Medulla oblongata (tissue), 1 donor: Measurements from ENCODE around the gene DLG2.
"Not testable (repeated sequence)": the region's sequence is repeated elsewhere in the genome, so short reads cannot be mapped to it uniquely, and the experiment has no call there.

Experiments
- DNase-seq: peaks from one replicate; pipeline ENCODE4 v3.0.0-alpha.2; 2015; ENCODE audit errors: extremely low spot score

Gene DLG2

DNA sequence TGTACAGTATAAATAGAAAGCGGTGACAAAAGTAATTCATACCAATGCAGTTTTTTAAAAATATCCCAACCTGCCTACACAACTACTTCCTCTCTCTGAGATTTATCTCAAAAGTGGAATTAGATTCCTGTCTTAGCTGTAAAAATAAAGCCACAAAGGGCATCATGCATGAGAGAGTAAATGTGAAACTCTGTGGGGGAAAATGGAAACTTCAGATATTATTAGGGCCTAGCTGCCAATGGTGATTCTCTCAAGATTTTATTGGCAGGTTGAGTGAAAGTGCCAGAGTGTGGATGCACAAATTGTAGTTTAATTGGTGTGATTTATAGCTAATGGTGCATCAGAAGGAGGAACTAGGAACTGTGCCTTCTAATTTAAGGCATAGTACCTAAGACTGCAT is 1984.0 kb downstream of the DLG2 start:
- no peak for DNase-seq

DNA sequence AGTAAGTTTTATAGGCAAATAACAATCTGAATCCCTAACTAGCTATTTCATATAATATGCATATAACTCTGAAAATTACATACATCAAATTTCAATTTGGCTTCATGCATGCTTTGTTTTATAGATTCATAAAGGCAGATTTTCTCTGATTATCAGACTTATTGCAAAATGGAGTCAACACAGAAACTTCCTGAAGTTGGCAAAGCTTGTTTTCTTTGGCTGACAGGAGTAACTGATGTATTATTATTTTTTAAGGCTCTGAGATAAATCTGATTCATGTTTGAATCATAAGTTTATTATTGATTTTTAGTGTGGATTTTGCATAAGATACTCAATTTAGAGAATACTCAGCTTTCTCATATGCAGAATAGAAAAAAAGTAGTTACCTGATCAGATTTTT is 1984.6 kb downstream of the DLG2 start:
- DNase-seq, result no peak

DNA sequence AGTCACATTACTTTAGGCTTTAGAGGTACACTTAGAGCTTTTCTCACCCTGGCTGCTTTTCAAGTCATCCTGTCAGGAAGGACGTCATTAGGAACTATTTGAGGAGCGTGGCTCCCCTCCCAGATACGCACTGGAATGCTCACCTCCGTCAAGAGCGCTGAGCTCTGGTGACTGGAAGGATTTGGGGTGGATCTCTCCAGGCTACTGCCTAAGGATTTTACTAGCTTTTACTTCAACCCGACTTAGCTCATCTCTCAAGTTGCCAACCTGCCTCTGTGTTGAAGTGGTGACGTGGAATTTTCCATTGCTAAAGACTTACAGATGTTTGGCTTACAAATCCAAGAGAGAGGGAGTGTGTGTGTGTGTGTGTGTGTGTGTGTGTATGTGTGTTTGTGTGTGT is 1985.6 kb downstream of the DLG2 start:
- DNase-seq, result no peak

DNA sequence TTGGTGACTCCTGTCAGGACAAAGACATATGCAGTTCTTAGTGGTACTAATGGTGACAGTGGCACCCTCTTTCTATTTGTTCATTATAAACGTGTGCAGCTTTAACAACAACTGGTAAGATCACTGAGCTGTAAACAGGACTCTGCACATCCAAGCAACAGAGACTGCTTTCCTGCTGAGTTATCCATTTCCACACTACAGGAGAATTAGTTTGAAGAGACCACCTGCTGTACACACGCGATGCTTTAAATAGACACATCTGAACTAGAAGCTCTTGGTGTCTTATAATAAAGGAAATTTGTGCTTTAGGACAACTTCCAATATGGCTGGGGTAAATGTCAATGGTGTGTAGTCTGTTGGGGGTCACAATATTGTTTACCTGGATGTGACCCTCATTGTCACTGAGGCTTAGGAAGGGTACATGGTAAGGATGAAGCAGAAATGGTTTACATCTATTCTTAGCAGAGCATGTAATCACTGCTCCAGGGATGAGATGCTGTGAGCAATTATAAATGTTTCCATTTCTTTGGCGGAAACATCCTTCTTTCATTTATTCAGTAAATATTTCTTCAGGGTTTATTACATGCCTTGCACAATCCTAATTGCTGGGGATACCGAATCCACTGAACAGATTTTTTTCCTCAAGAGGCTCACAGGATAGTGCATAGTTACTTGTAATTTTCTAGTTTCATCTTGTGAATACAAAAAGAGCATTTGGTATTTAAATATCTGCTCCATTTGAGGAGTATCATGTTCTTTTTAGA is 1987.0 kb downstream of the DLG2 start:
- no peak for DNase-seq

DNA sequence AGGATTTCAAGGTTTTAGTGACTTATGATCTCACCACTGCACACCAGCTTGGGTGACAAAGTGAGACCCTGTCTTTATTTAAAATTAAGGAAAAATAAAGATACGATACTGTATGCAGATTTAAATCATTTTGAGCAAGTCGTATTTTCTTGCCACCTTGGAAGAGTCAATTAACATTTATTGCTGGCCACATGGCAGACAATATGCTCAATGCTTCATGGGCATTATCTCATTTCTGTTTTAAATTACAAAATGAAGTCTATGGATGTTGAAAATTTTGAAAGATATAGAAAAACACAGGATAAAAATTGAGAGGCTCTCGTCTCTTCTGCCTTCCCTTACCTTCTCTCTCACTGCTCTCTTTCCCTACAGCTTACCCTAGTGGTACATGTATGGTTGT is 1992.0 kb downstream of the DLG2 start:
- DNase-seq, result no peak

DNA sequence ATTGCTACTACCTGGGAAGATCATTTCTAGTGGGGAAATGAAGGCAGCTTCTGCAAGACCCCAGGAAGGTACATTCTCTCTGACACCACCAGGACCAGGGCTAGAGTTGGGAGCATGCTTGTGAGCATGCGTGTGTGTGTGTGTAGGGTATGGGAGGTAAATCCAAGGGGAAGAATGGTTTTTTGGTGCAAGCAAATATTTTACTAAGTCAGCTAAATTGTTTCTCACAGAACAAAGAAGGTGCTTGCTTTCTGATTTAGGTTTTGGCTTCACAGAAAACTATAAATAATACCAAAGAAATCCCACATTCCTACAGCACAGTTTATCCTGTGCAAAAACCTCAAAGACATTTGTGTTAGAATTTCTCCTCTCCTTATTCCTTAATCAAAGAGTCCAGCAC is 1996.9 kb downstream of the DLG2 start:
- no peak for DNase-seq

DNA sequence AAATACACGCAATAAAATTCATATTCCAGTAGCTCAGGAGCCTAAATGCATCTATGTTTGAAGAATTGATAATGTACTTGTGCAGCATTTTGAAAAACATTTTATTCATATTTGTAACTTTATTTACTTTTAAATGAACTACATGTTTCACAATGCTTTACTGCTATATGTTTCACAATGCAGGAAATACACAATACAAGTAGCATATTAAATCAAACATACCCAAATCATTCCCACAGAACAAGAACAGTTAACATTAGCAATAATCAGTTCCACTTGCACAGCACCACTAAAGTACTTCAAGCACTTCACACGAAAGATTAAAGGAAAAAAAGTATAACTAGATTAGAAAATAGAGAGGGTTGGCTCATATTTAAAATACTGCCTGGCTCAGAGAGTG is 1997.4 kb downstream of the DLG2 start:
- DNase-seq, result no peak

DNA sequence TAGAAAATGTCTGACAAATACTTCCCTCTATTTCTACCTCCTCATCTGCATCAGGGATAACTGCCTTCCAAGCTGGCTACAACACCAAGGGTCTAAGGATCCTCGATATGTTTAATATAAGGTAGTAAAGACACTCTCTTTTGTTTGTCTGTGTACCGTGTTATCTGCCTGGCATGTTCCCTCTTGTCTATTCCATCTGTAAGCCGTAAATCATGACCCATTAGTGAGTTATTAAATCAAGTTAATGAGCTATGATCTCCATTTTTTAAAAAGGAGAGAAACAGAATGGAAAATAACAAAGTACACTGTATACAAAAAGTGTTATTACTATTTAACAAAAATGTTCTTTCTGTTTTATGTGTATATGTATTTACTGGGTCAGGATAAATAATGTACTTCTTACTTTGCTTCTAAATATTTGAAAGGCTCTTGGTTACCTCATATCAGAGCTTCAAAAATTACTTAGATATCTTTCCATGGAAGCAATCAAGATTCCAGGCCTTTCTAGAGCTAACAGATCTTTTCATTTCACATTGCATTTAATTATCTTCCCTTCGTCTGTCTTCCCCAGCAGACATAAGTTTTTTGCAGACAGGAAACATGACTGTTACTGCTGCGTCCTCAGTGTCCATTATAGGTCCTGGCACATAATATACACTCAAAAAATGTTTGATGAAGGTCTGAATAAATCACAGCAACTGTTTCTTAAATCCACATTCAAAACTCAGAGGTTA is 1998.4 kb downstream of the DLG2 start:
- no peak for DNase-seq

DNA sequence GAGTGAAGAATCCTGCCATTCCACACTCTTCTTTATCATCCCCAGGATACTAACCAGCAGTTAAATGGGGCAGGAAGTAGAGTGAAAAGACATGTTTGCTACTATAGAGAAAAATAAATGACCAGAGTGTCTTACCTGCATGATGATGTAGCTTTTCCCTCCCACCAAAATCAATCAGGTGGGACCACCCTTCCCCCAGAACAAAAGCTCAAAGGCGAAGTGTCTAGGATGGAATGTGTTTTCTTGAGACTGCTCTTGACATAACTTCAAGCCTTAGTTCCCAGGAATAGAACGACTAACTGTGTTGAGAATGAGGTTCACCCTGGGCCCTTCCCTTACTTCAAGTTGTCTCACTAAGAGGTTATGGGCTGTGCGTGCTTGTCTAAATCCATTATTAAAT is 2001.8 kb downstream of the DLG2 start:
- DNase-seq, result no peak

DNA sequence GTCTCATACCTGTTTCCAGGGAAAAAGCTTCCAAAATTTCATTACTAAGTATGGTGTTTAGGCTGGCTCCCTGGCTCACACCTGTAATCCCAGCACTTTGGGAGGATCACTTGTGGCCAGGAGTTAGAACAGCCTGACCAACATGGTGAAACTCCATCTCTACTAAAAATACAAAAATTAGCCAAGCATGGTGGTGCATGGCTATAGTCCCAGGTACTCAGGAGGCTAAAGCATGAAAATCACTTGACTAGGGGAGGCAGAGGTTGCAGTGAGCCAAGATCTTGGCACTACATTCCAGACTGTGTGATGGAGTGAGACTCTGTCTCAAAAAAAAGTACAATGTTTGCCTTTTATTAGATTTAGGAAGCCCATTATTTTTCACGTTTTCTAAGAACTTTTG is 2009.5 kb downstream of the DLG2 start:
- DNase-seq, result no peak

DNA sequence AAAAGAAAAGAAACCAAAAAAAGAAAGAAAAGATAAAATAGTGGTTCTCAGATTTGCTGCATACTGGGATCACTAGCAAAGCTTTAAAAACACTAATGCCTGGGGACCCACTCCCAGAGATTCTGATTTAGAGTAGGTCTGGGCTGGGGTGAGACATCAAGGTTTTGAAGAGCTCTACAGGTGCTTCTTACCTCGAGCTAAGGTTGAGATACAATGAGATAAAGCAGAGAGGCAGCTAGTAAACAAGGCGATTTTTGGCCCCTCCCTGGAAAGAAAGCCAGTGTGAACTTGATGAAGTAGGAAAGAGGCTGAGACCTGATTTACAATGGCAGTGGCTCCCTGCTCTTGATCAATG is 2013.4 kb downstream of the DLG2 start:
- DNase-seq, result no peak

DNA sequence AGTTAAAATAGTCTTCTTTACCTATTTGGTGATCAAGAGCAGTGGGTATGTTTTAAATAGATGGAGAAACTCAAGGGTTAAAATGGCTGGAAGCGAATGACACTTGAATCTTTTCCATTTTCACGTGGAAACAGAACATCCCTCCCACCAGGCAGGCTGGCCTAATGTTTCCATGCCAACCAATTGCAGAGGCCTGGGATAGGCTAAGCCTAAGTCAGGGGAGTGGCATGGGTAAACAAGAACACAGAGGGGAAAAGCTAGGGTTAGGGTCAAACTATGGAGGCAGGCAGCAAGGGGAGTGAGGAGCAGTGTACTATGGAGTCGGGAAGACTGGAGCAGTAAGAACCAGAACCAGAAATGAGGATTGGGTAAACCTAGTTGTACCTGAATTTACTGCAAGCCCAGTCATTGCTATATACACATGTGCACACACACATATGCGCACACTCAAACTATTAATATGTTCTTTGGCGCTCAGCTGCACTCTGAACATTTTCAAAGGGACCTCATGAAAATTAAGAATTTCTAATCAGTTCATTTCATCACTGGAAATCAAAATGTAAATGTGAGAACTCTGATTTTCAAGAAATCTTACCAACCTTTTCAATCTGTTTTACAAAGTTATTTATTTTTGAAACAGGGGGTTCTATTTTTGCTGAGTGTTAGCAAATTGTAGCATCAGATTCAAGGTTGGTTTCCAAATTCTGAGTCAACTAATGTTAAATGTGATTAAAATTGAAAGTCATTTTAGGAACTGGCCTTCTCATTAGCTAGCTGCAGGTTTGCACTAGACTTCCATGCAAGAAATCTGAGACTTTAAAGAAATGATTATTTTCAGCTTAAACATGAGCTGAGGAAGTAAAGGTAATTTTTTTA is 2014.0 kb downstream of the DLG2 start:
- no peak for DNase-seq

DNA sequence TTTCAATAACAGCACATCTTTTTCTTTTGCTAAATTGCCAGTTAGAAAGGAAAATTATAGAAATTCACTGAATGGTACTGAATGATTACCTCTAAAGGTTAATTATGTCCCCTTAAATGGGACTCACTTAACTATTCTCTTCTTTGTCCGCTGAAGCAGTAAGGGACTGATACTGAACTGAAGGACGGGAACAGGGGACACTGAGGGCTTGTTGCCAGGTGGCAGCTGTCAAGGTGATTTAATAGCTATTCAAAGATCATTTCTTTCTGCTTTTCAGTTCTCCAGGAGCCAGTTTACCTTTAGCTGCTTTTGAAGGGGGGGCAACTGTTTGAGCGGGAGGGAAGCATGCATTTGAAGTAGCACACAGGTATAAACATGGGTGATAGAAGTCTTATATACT is 2015.5 kb downstream of the DLG2 start:
- DNase-seq, result no peak

DNA sequence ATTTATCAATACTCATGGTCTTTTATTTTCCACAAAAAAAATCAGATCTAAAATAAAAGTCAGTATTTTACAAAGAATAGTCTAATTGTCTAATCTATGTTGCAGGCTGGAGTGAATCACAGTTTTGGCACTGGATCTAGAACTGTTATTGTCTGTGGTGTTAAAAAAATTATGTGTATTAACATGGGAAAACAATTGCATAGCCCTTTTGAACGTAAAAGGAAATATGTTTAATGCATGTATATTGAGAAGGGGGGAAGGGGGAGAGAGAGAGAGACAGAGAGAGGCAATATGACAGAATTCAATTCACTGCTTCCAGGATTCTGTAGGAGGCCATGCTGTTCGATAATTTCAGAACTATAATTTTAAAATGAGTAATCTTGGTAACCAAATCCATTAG is 2016.1 kb downstream of the DLG2 start:
- DNase-seq, result peak; percentile 29

DNA sequence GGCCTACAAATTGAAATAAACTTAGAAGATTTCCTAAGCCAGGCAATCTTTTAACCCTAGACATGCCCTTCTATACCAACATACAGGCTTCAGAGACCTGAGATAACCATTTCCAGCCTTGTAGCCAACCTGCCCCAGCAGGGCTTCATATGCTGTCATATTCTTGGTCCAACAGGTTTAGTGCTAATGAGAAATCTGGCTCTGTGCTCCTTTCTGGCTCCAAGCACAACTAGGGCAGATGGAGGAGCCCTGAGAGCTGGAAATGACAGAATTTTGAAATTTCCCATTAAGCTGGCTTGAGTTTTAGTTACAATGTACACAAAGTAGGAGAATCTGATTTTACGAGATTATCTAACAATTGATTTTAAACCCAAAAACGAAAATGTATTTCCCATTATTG is 2018.0 kb downstream of the DLG2 start:
- DNase-seq, result no peak

DNA sequence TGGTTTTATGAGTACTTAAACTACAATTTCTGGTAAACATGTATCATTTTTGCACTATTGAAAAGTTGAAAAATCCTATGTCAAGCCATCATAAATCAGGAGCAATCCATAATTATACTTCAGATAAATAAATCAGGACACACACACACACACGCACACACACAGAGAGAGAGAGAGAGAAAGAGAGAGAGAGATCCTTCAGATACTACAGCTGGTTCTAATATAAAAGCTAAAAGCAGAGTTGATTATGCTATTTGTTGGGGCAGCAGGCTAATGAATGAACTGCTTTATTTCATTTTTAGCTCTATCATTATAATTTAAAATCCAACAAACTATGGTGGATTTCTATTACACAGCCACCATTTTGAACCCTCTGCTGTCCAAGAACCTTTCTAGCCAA is 2018.6 kb downstream of the DLG2 start:
- no peak for DNase-seq

DNA sequence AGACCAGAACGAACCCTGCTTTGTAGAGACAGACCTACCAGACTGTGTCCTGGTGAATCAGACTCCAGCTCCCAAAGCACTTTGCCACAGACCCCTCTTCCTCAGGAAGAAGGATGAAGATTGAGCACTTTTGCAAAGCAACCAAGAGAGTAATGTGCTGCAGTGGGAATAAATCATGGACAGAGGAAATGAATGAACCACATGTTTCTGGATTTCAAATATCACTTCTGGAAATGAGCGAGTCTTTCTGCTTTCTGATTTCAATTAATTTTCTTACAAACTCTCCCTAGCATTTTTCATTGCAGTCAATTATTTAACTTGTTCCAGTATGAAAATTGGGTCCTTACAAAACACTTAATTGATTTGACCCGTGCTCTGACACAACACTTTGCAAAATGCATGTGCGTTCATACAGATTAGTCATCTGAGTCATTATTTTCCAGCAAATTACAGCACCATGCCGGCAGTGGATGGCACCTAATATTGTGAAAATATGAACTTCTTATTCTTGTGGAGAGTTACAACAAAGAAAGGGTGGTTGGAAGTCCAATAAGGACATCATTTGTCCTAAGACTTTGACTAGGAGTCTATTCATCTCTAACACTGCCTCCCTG is 2025.1 kb downstream of the DLG2 start:
- DNase-seq, result no peak

DNA sequence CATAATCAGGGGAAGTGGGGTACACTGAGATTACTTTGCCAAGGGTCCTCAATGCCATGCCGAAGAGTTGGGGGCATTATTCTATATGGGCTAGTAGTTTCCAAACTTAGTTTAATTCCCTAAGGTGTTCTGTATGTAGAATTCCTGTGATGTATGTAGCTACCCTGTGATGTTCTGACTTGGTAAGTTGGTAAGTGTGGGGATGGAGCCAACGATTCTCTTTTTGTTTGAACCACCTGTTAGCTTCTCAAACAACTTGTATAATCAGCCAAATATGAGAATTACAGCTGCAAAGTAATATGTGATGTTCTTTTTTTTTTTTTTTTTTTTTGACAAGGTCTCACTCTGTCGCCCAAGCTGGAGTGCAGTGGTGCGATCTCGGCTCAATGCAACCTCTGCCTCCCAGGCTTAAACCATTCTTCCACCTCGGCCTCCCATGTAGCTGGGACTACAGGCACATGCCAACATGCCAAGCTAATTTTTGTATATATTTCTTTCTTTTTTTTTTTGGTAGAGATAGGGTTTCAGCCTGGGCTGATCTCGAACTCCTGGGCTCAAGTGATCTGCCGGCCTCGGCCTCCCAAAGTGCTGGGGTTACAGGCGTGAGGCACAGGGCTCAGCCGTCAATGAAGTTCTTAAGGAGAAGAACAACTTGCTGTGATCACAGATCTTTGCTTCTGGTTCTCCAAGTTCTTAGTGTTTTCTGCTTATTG is 2025.8 kb downstream of the DLG2 start:
- no peak for DNase-seq

DNA sequence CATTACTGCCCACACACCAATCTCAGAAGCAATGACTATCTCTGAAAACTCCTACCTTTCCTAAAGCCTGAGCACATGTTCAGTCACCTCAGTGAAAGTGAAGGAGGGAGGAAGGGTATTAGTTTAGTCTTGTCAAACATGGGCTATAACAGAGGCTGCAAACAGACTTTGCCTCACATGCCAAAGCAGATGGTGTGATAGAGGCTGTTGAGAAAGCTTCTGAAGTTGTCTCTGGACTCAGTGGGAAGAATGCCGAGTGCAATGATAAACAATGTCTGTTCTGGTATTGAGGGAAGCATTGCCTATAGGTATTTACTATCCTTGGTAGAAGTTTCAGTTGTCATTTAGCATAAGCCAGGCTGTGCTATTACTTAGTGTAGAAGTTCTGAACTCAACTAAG is 2026.5 kb downstream of the DLG2 start:
- DNase-seq, result no peak

DNA sequence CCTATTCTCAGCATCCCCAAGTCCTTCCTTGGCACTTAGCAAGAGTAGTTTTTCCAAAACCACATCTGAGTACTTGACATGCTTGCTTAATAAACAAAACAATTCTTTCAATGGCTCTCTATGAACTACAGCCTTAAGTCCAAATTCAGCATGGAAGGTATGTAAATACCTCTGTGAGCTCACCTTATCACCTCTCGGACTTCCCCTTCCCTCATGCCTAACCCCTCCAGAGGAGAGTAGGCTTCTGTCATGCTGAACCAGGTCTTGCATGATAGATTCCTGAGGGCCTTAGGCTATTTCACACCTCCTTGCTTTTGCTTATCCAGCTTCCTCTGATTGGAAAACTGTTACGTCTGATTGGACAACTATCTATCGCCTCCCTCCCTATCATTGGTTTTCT is 2028.1 kb downstream of the DLG2 start:
- DNase-seq, result no peak

DNA sequence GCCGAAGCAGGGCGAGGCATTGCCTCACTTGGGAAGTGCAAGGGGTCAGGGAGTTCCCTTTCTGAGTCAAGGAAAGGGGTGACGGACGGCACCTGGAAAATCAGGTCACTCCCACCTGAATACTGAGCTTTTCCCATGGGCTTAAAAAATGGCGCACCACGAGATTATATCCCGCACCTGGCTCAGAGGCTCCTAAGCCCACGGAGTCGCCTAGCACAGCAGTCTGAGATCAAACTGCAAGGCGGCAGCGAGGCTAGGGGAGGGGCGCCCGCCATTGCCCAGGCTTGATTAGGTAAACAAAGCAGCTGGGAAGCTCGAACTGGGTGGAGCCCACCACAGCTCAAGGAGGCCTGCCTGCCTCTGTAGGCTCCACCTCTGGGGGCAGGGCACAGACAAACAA is 2039.3 kb downstream of the DLG2 start:
- not testable (repeated sequence) for DNase-seq
